ENCODE data around the gene CDIPT.
"Not testable (repeated sequence)": the region's sequence is repeated elsewhere in the genome, so short reads cannot be mapped to it uniquely, and the experiment has no call there.

Gene CDIPT

GRCh38 chr16:29862884-29863668, at the start of gene CDIPT:
Gene CDIPT, minus strand, starts transcription at chr16:29863226. Its CDS starts 369 bp downstream, at chr16:29862857.
- DNase-seq (ENCODE audit: low read depth, low spot score): peak; percentile 79

- DNase-seq (ENCODE audit: low read depth, low spot score): no peak
Measured at GRCh38 chr16:29912087-29912486, 49.1 kb upstream of the CDIPT start.

- no peak for DNase-seq (ENCODE audit: low read depth, low spot score)
Measured at GRCh38 chr16:29911676-29912010, 48.6 kb upstream of the CDIPT start.

- no peak for DNase-seq (ENCODE audit: low read depth, low spot score)
Measured at GRCh38 chr16:29910819-29911675, 48.0 kb upstream of the CDIPT start.

GRCh38 chr16:29909851-29910250, 46.8 kb upstream of the CDIPT start:
- not testable (repeated sequence) for DNase-seq (ENCODE audit: low read depth, low spot score)

- DNase-seq (ENCODE audit: low read depth, low spot score): no peak
Measured at GRCh38 chr16:29909391-29909790, 46.4 kb upstream of the CDIPT start.

GRCh38 chr16:29908719-29909220, 45.7 kb upstream of the CDIPT start:
- DNase-seq (ENCODE audit: low read depth, low spot score): no peak

GRCh38 chr16:29907973-29908372, 44.9 kb upstream of the CDIPT start:
- no peak for DNase-seq (ENCODE audit: low read depth, low spot score)

GRCh38 chr16:29906520-29907244, 43.7 kb upstream of the CDIPT start:
- no peak for DNase-seq (ENCODE audit: low read depth, low spot score)

- DNase-seq (ENCODE audit: low read depth, low spot score): no peak
Measured at GRCh38 chr16:29905668-29906067, 42.6 kb upstream of the CDIPT start.

- DNase-seq (ENCODE audit: low read depth, low spot score): no peak
Measured at GRCh38 chr16:29904947-29905346, 41.9 kb upstream of the CDIPT start.

GRCh38 chr16:29903590-29903989, 40.6 kb upstream of the CDIPT start:
- DNase-seq (ENCODE audit: low read depth, low spot score): no peak

GRCh38 chr16:29901607-29901945, 38.5 kb upstream of the CDIPT start:
- DNase-seq (ENCODE audit: low read depth, low spot score): no peak

GRCh38 chr16:29900888-29901606, 38.0 kb upstream of the CDIPT start:
- no peak for DNase-seq (ENCODE audit: low read depth, low spot score)

GRCh38 chr16:29900102-29900887, 37.3 kb upstream of the CDIPT start, which contains the start of gene ASPHD1:
Gene ASPHD1, plus strand, starts transcription at chr16:29900488. Its CDS starts 484 bp downstream, at chr16:29900972.
- peak; percentile 39 for DNase-seq (ENCODE audit: low read depth, low spot score)

- DNase-seq (ENCODE audit: low read depth, low spot score): no peak
Measured at GRCh38 chr16:29899516-29900101, 36.6 kb upstream of the CDIPT start, which contains the start of gene SEZ6L2. Gene SEZ6L2, minus strand, starts transcription at chr16:29899550. Its CDS starts 531 bp downstream, at chr16:29899019.

- no peak for DNase-seq (ENCODE audit: low read depth, low spot score)
Measured at GRCh38 chr16:29898804-29899515, 35.9 kb upstream of the CDIPT start.

- DNase-seq (ENCODE audit: low read depth, low spot score): no peak
Measured at GRCh38 chr16:29898135-29898803, 35.2 kb upstream of the CDIPT start.

GRCh38 chr16:29897333-29897732, 34.3 kb upstream of the CDIPT start:
- no peak for DNase-seq (ENCODE audit: low read depth, low spot score)
